ENCODE results near the gene SAP30BP.

DNA sequence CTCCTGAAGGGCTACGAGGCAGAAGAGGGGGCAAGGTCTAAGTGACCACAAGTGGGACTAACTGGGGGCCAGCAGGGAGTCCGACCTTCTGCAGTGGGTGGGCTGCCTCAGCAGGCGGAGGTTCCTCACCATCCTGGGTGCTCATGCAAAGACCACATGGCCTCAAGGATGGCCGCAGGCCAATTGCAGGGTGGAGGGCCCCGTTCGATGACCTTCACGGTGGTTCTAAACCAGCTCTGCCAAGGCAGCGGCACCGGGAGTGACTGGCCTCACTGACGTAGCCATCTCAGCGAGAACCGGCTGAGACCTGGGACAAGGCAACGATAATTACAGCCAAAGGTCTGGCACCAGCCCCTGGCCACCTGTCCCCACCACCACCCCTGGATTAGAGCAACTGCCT lies 28.2 kb upstream of the SAP30BP start:
- TF ChIP-seq ATF3 (IDR thresholded peaks at IDR 0.05) (no peak), ZNF274 (IDR thresholded peaks at IDR 0.05; ENCODE audit: low read depth, low read length) (no peak), POLR2A (IDR thresholded peaks at IDR 0.05; ENCODE audit: borderline replicate concordance, extremely low read depth, insufficient read depth, insufficient read length) (no peak), CTCF (IDR thresholded peaks at IDR 0.05 in 2 of 3, conservative IDR thresholded peaks at IDR 0.05 in 1 of 3; ENCODE audit: borderline replicate concordance in 1 of 3, insufficient read depth in 1 of 3, low read depth in 2 of 3, low read length in 2 of 3) (no peak), POLR2AphosphoS5 (IDR thresholded peaks at IDR 0.05; ENCODE audit: low read depth, low read length) (no peak), EZH2 (IDR thresholded peaks at IDR 0.05) (no peak), JUND (IDR thresholded peaks at IDR 0.05) (no peak), YY1 (IDR thresholded peaks at IDR 0.05; ENCODE audit: extremely low read depth, insufficient replicate concordance, low read depth, low read length) (no peak), SRF (IDR thresholded peaks at IDR 0.05; ENCODE audit: low read depth) (no peak)
- TF ChIP-seq, protein P1, sequence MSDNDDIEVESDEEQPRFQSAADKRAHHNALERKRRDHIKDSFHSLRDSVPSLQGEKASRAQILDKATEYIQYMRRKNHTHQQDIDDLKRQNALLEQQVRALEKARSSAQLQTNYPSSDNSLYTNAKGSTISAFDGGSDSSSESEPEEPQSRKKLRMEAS (IDR thresholded peaks at IDR 0.05) = no peak
